WERI-Rb-1 (cell line): ENCODE measurements around the gene DGAT2.

ENCODE experiments used
- DNase-seq: peaks from one replicate; pipeline ENCODE4 v3.0.0-alpha.2; 2020
- H3K27ac ChIP-seq: fragments of 250-450 bp; sonication (Bioruptor Pico); 2 replicates; pipeline ENCODE4 v1.5.1; 2020; ENCODE audit warnings: mild to moderate bottlenecking, moderate library complexity
- H3K27me3 ChIP-seq: fragments of 250-450 bp; sonication (Bioruptor Pico); 2 replicates; pipeline ENCODE4 v1.5.1; 2021; ENCODE audit warnings: mild to moderate bottlenecking, low read depth, moderate library complexity; ENCODE audit not compliant: insufficient read depth, severe bottlenecking
- H3K36me3 ChIP-seq: fragments of 250-450 bp; sonication (Bioruptor Pico); 2 replicates; pipeline ENCODE4 v1.5.1; 2020; ENCODE audit warnings: mild to moderate bottlenecking, moderate library complexity
- H3K4me3 ChIP-seq: 2 replicates; pipeline ENCODE4 v1.5.1; 2011; ENCODE audit warnings: low read depth, mild to moderate bottlenecking, control low read depth, low read length
- H3K9me3 ChIP-seq: fragments of 250-450 bp; sonication (Bioruptor Pico); 2 replicates; pipeline ENCODE4 v1.5.1; 2021; ENCODE audit warnings: mild to moderate bottlenecking, moderate library complexity; ENCODE audit not compliant: severe bottlenecking
- TF ChIP-seq, protein P1 (sequence below): IDR thresholded peaks from 2 replicates; pipeline ENCODE4 v1.5.1; 2011; ENCODE audit warnings: low read depth, mild to moderate bottlenecking, control low read depth, inconsistent platforms, low read length

The DGAT2 gene, protein sequence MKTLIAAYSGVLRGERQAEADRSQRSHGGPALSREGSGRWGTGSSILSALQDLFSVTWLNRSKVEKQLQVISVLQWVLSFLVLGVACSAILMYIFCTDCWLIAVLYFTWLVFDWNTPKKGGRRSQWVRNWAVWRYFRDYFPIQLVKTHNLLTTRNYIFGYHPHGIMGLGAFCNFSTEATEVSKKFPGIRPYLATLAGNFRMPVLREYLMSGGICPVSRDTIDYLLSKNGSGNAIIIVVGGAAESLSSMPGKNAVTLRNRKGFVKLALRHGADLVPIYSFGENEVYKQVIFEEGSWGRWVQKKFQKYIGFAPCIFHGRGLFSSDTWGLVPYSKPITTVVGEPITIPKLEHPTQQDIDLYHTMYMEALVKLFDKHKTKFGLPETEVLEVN

DNA sequence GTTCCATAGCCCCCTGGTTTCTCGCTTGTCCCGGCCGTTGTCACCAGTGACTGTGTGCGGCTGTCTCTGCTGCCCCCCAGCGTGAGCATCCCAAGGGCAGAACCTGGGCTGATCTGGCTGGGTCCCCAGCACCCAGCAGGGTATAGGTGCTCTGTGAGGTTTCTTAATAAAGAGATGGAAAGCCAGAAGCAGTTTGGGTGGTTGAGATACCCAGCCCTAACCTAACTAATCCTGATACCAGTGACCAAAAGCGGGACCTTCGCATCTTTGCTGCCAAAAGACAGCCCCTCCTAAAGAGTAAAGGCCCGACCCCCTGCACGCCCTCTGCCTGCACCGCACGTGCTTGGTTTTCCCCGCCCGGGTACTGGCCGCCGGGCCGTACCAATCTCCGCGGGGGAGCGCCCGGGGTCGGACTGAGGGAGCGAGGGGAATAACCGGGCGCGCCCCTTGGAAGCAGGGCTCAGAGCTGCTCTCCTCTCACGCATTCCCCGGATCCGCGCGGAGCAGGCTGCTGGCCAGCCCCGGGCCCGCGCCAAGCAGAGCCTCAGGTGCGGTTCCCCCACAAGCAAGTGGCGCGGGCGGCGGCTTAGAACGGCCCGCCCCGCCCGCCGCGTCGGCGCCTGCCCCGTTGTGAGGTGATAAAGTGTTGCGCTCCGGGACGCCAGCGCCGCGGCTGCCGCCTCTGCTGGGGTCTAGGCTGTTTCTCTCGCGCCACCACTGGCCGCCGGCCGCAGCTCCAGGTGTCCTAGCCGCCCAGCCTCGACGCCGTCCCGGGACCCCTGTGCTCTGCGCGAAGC is at the start of gene DGAT2:
TSS of gene DGAT2 (plus strand) at position 667 of the 797 bp plus-strand sequence. CDS start 214 bp downstream, outside the sequence.
- Histone ChIP-seq H3K9me3 (peaks cover 8% of the 10 kb centered on the region), H3K4me3 (peak within 1 kb of the TSS; percentile 32), H3K27me3 (no peaks in the 10 kb centered on the region), H3K36me3 (no peaks in the 10 kb centered on the region), H3K27ac (peak within 1 kb of the TSS; percentile 85)
- peak; percentile 69 for DNase-seq
- TF ChIP-seq, protein P1, sequence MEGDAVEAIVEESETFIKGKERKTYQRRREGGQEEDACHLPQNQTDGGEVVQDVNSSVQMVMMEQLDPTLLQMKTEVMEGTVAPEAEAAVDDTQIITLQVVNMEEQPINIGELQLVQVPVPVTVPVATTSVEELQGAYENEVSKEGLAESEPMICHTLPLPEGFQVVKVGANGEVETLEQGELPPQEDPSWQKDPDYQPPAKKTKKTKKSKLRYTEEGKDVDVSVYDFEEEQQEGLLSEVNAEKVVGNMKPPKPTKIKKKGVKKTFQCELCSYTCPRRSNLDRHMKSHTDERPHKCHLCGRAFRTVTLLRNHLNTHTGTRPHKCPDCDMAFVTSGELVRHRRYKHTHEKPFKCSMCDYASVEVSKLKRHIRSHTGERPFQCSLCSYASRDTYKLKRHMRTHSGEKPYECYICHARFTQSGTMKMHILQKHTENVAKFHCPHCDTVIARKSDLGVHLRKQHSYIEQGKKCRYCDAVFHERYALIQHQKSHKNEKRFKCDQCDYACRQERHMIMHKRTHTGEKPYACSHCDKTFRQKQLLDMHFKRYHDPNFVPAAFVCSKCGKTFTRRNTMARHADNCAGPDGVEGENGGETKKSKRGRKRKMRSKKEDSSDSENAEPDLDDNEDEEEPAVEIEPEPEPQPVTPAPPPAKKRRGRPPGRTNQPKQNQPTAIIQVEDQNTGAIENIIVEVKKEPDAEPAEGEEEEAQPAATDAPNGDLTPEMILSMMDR = 0 out of 2 replicates have a peak, but pooled peaks have one; percentile 23

DNA sequence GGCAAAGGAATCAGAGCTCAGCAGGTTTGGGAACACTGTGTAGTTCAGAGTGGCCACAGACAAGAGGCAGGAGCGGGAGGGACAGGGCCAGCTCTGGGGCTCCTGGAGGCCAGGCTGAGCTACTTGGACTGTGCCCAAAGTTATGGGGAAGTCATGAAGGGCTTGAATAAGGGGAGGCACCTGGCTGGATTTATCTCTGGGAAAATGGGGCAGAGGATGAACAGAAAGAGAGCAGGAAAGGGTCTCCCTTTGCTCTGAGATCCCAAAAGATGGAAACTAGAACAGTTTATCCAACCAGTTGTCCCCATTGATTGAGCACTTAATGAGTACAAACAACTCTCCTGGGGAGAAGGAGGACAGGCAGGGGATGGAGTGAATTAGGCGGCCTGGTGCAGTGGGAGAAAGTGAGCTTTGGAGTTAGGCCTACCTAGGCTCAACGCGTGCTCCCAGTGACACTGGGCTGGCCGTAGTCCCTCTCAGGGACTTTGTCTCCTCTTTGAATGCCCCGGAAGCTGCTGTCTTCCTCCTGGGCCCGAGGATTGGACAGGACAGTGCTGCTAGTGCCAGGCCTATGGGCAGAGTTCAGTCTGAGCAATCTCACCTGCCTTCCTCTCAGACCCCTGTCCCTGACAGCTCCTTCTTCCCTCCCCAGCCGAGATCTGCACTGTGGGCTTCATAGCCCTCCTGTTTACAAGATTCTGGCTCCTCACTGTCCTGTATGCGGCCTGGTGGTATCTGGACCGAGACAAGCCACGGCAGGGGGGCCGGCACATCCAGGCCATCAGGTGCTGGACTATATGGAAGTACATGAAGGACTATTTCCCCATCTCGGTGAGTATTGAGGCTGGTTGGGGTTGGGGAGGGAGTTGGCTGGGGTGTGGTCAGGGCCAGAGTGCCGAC is 49.0 kb upstream of the DGAT2 start:
- no peaks in the 10 kb centered on the region for H3K36me3 ChIP-seq
- DNase-seq = no peak
- TF ChIP-seq, protein P1 = no peak
- no peaks in the 10 kb centered on the region for H3K9me3 ChIP-seq
- no peak overlapping the region for H3K27ac ChIP-seq
- no peaks in the 10 kb centered on the region for H3K27me3 ChIP-seq
- no peak overlapping the region for H3K4me3 ChIP-seq

DNA sequence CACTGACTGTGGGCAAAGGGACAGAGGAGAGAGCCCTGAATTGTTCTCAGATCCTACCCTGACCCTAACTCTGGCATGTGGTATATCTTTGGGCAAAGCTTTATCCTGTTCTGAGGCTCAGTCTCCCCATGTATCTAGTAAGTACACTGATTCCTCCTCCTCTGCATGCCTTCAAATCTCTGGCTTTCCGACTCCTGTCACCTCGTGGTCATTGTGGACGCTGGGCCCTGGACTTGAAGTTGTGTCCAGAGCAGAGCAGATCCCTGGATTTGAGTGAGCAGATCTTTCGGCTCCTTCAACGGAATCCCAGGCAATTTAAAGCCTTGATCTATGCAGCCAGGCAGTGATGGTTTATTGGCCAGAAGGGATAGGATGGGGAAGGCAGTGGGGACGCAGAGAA is 47.9 kb upstream of the DGAT2 start:
- TF ChIP-seq, protein P1 = no peak
- Histone ChIP-seq H3K9me3 (no peaks in the 10 kb centered on the region), H3K27ac (no peak overlapping the region), H3K36me3 (no peaks in the 10 kb centered on the region), H3K27me3 (no peaks in the 10 kb centered on the region), H3K4me3 (no peak overlapping the region)
- DNase-seq = no peak

DNA sequence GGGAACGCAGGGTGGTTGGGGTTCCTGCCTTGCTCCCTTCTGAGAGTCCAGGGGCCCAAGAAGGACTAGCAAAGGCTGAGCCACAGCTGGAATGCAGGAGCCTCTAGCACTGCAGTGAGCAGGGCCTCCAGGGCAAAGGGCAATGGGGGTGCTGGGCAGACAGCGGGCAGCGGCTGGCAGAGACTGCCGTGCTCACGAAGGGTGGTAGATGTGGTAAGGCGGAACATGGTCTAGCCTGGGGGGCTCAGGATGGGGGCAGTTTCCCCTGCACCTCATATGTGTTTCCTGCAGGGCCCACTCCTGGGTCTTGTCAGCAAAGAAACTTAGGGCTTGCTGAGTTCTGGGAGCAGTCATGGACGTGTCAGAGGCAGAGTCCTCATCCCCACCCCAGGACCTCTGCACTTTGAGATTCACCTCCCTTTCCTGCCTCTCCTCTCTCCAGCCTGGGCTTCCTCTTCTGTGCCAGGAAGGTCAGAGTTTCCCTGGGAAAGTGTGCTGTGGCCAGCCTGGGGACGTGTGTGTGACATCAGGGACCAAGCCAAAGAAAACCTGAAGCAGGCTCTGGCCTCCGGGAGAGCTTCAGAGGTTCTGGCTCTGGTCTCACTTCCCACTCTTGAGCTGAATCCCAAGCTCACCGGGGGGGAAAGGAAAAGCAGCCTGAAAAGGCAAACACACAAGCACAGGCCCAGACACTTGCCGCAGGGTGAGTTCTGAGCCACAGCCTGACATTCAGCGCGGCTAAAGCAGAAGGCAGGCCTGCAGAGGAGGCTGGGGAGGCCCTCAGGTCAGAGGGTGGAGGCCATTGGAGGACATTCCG is 46.5 kb upstream of the DGAT2 start:
- no peaks in the 10 kb centered on the region for H3K9me3 ChIP-seq
- DNase-seq = no peak
- TF ChIP-seq, protein P1 = no peak
- no peak overlapping the region for H3K4me3 ChIP-seq
- H3K27me3 ChIP-seq = no peaks in the 10 kb centered on the region
- H3K36me3 ChIP-seq = no peaks in the 10 kb centered on the region
- no peak overlapping the region for H3K27ac ChIP-seq

DNA sequence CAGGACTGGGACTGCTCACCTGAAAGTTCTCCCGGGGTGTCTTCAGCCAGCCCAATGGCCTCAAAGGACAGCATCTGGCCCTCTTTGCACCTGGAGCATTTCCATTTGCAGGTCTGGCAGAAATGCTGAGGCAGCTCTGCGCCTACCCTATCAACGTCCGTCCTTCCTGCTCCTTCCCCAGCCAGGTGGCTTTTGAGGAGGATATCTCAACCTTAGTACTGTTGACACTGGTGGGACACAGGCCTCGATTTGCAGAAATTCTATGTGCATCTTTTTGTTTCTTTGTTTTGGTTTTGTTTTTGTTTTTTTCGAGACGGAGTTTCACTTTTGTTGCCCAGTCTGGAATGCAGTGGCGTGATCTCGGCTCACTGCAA is 45.9 kb upstream of the DGAT2 start:
- Histone ChIP-seq H3K36me3 (no peaks in the 10 kb centered on the region), H3K27me3 (no peaks in the 10 kb centered on the region), H3K4me3 (no peak overlapping the region), H3K27ac (no peak overlapping the region), H3K9me3 (no peaks in the 10 kb centered on the region)
- TF ChIP-seq, protein P1 = no peak
- DNase-seq = no peak
